ENCODE data around the gene DICER1. TPM values are rescaled to one million over a fixed set of nuclear protein-coding genes. Genes with fewer than 3 reads are reported as not detected.

The DICER1 gene
- total and polyA plus RNA-seq, 11 donors = 5.4 to 57.9 (median 29.3) TPM

DNA sequence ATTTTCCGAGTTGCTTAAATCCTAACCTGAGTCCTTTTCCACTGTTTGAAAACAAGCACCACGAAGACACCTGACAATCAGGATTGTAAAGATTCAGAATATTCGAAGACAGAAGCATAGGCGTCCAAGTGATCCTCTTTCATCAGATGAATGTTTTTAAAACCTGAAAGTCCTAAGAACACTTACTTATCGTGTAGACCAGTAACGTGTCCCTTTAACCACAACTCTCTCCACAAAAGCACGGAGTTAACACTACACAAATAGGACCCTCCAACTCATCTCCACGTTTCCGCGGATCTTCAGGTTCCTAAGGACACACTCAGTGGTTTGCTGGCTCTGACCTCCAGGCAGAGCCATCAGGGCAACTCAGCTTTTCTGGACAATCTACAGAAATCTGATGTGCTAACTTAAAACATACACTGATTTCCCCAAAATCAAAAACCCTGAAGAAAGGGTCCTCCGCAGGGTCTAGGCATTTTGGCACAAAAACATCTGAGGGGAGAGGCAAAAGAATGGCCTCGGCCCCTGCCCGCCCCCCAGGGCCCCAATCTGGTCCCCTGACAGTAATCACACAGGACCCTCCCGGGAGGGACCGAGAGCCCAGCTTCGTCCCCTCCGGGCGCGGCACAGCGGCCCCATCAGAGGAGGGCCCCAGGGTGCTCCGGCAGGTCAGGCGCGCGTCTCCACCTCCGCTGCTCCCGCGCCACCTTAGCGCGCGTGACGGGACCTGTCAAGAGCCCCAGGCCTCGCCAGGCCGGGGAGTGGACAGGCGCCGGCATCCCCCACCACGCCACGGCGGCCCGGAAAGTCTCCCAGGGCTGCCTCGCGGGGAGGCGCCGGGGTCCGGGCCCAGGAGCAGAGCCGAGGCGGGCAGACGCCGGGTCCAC is 925 bp downstream of the DICER1 start:
- no peaks in the 10 kb centered on the region for H3K27me3 ChIP-seq

DNA sequence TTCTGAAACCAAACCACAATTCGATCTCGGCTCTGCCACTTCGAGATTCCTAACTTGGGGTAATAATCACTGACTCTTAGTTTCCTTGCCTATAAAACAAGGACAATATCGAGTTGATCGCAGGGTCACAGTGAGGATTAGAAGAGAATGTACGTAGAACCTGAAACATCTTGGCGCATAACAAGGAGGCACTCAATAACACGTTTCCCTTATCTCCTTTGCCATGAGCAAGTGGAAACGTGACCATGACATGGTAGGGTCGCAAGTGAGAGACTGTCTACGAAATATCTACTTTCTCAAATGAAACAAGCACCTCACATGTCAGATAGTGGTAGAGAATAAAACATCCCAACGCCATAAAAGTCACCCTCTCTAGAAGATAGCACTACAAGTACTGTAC is 2.3 kb downstream of the DICER1 start:
- WGBS, 4 donors = 79 to 83% (median 83%) methylated on average over 12 of the region's 12 CpGs
- TF ChIP-seq, protein P1, sequence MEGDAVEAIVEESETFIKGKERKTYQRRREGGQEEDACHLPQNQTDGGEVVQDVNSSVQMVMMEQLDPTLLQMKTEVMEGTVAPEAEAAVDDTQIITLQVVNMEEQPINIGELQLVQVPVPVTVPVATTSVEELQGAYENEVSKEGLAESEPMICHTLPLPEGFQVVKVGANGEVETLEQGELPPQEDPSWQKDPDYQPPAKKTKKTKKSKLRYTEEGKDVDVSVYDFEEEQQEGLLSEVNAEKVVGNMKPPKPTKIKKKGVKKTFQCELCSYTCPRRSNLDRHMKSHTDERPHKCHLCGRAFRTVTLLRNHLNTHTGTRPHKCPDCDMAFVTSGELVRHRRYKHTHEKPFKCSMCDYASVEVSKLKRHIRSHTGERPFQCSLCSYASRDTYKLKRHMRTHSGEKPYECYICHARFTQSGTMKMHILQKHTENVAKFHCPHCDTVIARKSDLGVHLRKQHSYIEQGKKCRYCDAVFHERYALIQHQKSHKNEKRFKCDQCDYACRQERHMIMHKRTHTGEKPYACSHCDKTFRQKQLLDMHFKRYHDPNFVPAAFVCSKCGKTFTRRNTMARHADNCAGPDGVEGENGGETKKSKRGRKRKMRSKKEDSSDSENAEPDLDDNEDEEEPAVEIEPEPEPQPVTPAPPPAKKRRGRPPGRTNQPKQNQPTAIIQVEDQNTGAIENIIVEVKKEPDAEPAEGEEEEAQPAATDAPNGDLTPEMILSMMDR (IDR thresholded peaks at IDR 0.05) = no peak
- TF ChIP-seq POLR2A (IDR thresholded peaks at IDR 0.05) = no peak
- DNase-seq = no peak
- H3K4me3 ChIP-seq = peak overlapping the region in 9 of 12 donors; percentile 67 to 95 (median 89)
- no peak overlapping the region for H3K27ac ChIP-seq
- H3K4me1 ChIP-seq = peaks cover 5 to 76% (median 41%) of the 10 kb centered on the region in 12 donors
- H3K36me3 ChIP-seq = no peaks in the 10 kb centered on the region
- no peaks in the 10 kb centered on the region for H3K9me3 ChIP-seq
- no peaks in the 10 kb centered on the region for H3K27me3 ChIP-seq
- intact Hi-C loops (cut with DNase I) = no loop called here
- ATAC-seq = no peak

More for the DNA sequence above, 925 bp downstream of the DICER1 start:
- intact Hi-C loops (cut with DNase I) = no loop called here
- Histone ChIP-seq H3K4me1 (peaks cover 1 to 63% (median 34%) of the 10 kb centered on the region in 12 donors), H3K4me3 (peak overlapping the region; percentile 29 to 95 (median 87)), H3K27ac (peak overlapping the region; percentile 92 to 98 (median 95)), H3K9me3 (no peaks in the 10 kb centered on the region), H3K36me3 (no peaks in the 10 kb centered on the region)
- WGBS, 4 donors = 3 to 9% (median 3%) methylated on average over 11 to 48 of the region's 48 CpGs
- TF ChIP-seq, protein P1 (IDR thresholded peaks at IDR 0.05) = no peak
- no peak for TF ChIP-seq POLR2A (IDR thresholded peaks at IDR 0.05)
- peak in 3 of 4 donors; percentile 31 to 44 (median 33) for ATAC-seq
- DNase-seq = peak; percentile 45 to 72 (median 57)

DNA sequence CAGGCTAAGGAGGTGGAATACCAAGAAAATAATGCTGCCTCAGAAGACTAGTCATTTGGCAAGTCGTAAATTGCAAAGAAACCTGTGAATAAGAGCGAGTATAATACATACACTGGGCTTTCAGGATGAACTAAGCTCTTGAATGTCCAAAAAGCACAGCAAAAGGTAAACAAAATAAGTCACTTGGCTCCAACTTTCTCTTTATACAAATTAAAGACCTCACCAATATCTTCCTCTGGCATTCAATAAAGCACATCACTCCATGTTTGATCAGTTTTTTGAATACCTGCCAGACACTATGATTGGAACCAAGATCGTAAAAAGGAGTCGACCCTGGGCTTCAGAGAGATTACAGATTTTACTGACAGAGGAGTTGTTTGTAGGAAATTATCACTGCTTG is 3.5 kb downstream of the DICER1 start:
- no peak for TF ChIP-seq POLR2A (IDR thresholded peaks at IDR 0.05)
- TF ChIP-seq, protein P1 (IDR thresholded peaks at IDR 0.05) = no peak
- WGBS, 4 donors = 81 to 84% (median 82%) methylated on average over 4 of the region's 4 CpGs

DNA sequence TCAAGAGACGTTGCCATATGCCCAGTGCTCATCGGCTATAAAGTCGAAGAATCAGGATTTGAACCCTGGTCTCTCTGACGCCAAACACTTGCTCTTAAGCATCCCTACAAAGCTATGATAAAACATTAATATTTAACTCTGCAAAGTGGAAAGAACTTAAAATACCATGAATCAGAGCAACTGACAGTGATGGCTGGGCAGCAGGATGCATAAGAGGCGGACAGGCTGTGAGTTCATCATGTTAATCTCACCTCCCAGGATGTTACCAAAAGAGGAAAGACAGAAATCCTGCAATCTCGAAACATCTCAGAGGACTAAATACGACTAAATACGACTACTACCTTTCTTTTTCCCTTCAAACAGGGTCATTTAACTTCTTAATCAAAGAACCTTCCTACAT is 5.8 kb downstream of the DICER1 start:
- Histone ChIP-seq H3K36me3 (no peaks in the 10 kb centered on the region), H3K27me3 (no peaks in the 10 kb centered on the region), H3K4me1 (peaks cover 3 to 79% (median 45%) of the 10 kb centered on the region in 12 donors), H3K9me3 (no peaks in the 10 kb centered on the region), H3K4me3 (no peak overlapping the region), H3K27ac (no peak overlapping the region)
- intact Hi-C loops (cut with DNase I) = no loop called here
- TF ChIP-seq, protein P1 (IDR thresholded peaks at IDR 0.05) = no peak
- no peak for TF ChIP-seq POLR2A (IDR thresholded peaks at IDR 0.05)
- ATAC-seq (no peak), DNase-seq (no peak)
- WGBS, 4 donors = 73 to 79% (median 77%) methylated on average over 8 of the region's 8 CpGs

More for the DNA sequence above, 3.5 kb downstream of the DICER1 start:
- no peaks in the 10 kb centered on the region for H3K9me3 ChIP-seq
- no peak for ATAC-seq
- peaks cover 8 to 74% (median 44%) of the 10 kb centered on the region in 12 donors for H3K4me1 ChIP-seq
- DNase-seq = no peak
- no peaks in the 10 kb centered on the region for H3K27me3 ChIP-seq
- H3K27ac ChIP-seq = peak overlapping the region in 1 of 12 donors; percentile 28
- H3K4me3 ChIP-seq = no peak overlapping the region
- H3K36me3 ChIP-seq = no peaks in the 10 kb centered on the region
- intact Hi-C loops (cut with DNase I) = no loop called here

Measured in heart left ventricle (tissue), 16 donors.